BJ (cell line): ENCODE data around the gene SUGCT. TPM values are rescaled to one million over a fixed set of nuclear protein-coding genes. Genes with fewer than 3 reads are reported as not detected.

Source experiments
- CTCF ChIA-PET: fragments of 350-600 bp; formaldehyde crosslinking; extraction: SDS; loops from one replicate; lab custom pipeline; 2021; ENCODE audit warnings: antibody characterized with exemption, inconsistent platforms; lab: Yijun Ruan, JAX
- POLR2A ChIA-PET: fragments of 300-600 bp; sonication (Branson Sonifier 250); formaldehyde crosslinking; extraction: SDS; loops from one replicate; lab custom pipeline; 2021; ENCODE audit warnings: antibody characterized with exemption; lab: Charles Lee
- DNase-seq: peaks from one replicate; pipeline ENCODE4 v3.0.0-alpha.2; 2011; ENCODE audit warnings: low read depth
- H3K27me3 ChIP-seq: 2 replicates; pipeline ENCODE4 v1.6.0; 2011; ENCODE audit warnings: low read length; ENCODE audit not compliant: control insufficient read depth, insufficient read depth
- H3K36me3 ChIP-seq: 2 replicates; pipeline ENCODE4 v1.5.1; 2011; ENCODE audit warnings: low read length; ENCODE audit not compliant: control insufficient read depth, insufficient read depth
- H3K4me3 ChIP-seq: 2 replicates; pipeline ENCODE4 v1.5.1; 2011; ENCODE audit warnings: low read depth, mild to moderate bottlenecking, control low read depth, low read length
- polyA plus RNA-seq: library from polyadenylated mRNA; depleted of rRNA; stranded (reverse); fragments of >200 nt; gene quantifications from 2 replicates; pipeline ENCODE4 v1.2.3, GENCODE V29; 2011
- TF ChIP-seq, protein P1 (sequence below): IDR thresholded peaks from 2 replicates; pipeline ENCODE4 v1.5.1; 2011; ENCODE audit warnings: low read depth, mild to moderate bottlenecking, control low read depth, inconsistent platforms, low read length, moderate library complexity; ENCODE audit not compliant: insufficient read depth

The SUGCT gene
- polyA plus RNA-seq, 1 experiment = 10.6 TPM

GRCh38 chr7:40815512-40815911, 680.7 kb downstream of the SUGCT start:
- ChIA-PET POLR2A (no interaction called here), CTCF (interaction anchor here (0.6 kb wide), 1 partner anchor 9 kb away, joined by 3 read pairs; no protein-coding TSS in a partner anchor)
- no peak for DNase-seq
- H3K4me3 ChIP-seq = no peak overlapping the region
- no peaks in the 10 kb centered on the region for H3K36me3 ChIP-seq
- no peaks in the 10 kb centered on the region for H3K27me3 ChIP-seq
- TF ChIP-seq, protein P1, sequence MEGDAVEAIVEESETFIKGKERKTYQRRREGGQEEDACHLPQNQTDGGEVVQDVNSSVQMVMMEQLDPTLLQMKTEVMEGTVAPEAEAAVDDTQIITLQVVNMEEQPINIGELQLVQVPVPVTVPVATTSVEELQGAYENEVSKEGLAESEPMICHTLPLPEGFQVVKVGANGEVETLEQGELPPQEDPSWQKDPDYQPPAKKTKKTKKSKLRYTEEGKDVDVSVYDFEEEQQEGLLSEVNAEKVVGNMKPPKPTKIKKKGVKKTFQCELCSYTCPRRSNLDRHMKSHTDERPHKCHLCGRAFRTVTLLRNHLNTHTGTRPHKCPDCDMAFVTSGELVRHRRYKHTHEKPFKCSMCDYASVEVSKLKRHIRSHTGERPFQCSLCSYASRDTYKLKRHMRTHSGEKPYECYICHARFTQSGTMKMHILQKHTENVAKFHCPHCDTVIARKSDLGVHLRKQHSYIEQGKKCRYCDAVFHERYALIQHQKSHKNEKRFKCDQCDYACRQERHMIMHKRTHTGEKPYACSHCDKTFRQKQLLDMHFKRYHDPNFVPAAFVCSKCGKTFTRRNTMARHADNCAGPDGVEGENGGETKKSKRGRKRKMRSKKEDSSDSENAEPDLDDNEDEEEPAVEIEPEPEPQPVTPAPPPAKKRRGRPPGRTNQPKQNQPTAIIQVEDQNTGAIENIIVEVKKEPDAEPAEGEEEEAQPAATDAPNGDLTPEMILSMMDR = no peak

DNA sequence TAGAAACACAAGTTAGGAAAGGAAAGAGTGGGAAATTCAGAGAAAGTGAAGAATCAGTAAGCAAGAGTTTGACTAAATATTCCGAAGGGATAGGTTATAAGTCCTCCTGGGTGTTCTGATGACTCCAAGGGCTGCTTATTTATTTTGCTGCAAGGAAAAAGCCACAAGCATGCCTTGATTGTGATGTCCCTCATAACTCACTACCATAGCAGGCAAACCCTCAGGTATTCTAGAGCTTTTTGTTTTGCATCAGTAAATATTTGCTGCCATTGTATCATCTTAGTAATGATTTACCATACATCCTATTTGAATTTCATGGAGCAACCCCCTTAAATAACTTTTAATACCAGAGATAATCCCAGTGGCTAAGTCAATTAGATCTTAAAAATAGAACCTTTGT, 688.1 kb downstream of the SUGCT start:
- TF ChIP-seq, protein P1 = no peak
- Histone ChIP-seq H3K4me3 (no peak overlapping the region), H3K27me3 (no peaks in the 10 kb centered on the region), H3K36me3 (no peaks in the 10 kb centered on the region)
- POLR2A ChIA-PET = interaction anchor here (0.7 kb wide), 1 partner anchor 881 kb away, joined by 3 read pairs; no protein-coding TSS in a partner anchor
- CTCF ChIA-PET = interaction anchor here (0.6 kb wide), 1 partner anchor 9 kb away, joined by 3 read pairs; no protein-coding TSS in a partner anchor
- no peak for DNase-seq

GRCh38 chr7:40824461-40824860, 689.7 kb downstream of the SUGCT start:
- POLR2A ChIA-PET = no interaction called here
- no peaks in the 10 kb centered on the region for H3K36me3 ChIP-seq

DNA sequence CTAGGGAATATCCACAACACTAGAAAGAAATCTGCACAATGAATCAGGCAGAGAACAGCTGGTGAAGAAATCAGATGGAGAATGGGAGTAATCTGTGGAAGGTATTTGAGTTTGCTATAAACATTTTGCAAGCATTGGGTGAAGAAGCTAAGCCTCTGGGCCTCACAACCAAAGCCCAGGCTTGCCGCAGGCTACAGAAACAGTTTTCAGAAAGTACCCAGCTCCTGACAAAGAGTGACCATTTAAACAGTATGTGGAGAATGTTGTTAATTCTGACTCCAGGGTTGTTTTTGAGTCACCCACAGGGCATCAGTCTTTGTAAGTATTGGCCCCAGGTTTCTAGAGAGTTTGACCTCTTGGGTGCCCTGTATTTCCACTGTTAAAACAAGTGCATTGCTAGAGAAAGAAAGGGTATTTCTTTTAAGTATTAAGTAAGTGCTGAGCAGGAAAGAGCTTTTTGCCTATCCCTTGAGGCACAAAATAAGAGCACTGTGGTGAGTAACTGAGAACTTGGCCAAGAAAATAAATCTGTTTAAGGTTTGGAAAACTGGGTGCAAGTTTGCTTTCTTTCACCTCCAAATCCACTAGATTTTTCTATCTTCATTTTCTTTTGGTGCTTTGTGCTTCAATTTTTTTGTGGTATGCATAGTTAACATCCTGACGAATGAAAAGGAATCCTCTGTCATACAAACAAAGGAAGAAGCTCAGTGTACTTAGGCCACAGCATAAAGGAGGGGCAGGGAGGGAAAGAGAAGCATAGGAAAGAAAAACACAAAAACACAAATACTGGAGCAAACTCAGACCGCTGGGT, 691.8 kb downstream of the SUGCT start:
- Histone ChIP-seq H3K27me3 (no peaks in the 10 kb centered on the region), H3K4me3 (no peak overlapping the region), H3K36me3 (no peaks in the 10 kb centered on the region)
- ChIA-PET POLR2A (interaction anchor here (1.2 kb wide), 1 partner anchor 879 kb away, joined by 3 read pairs; no protein-coding TSS in a partner anchor), CTCF (interaction anchor here (1.0 to 1.1 kb wide), 3 partner anchors 62 to 879 kb away, joined by 3 to 5 read pairs (median 3); no protein-coding TSS in a partner anchor)
- DNase-seq = peak; percentile 77
- TF ChIP-seq, protein P1 = no peak

More at GRCh38 chr7:40824461-40824860, 689.7 kb downstream of the SUGCT start:
- TF ChIP-seq, protein P1 = no peak
- no peak overlapping the region for H3K4me3 ChIP-seq
- H3K27me3 ChIP-seq = no peaks in the 10 kb centered on the region
- CTCF ChIA-PET = interaction anchor here (1.3 kb wide), 1 partner anchor 880 kb away, joined by 3 read pairs; no protein-coding TSS in a partner anchor
- no peak for DNase-seq

- Histone ChIP-seq H3K27me3 (no peaks in the 10 kb centered on the region), H3K36me3 (no peaks in the 10 kb centered on the region), H3K4me3 (no peak overlapping the region)
- ChIA-PET CTCF (interaction anchor here (0.7 to 1.2 kb wide), 4 partner anchors 10 to 878 kb away, joined by 3 to 6 read pairs (median 4); no protein-coding TSS in a partner anchor), POLR2A (interaction anchor here (1.2 kb wide), 1 partner anchor 878 kb away, joined by 3 read pairs; no protein-coding TSS in a partner anchor)
- TF ChIP-seq, protein P1 = no peak
- no peak for DNase-seq
Measured at GRCh38 chr7:40827222-40828085, 692.6 kb downstream of the SUGCT start.
